Neural cell (in vitro differentiated cells): ENCODE results near the gene ADAMTS2. TPM values are rescaled to one million over a fixed set of nuclear protein-coding genes. Genes with fewer than 3 reads are reported as not detected.

Experiments
- H2AFZ ChIP-seq: fragments of 200-600, 300-800 bp; sonication (generic), shearing (Covaris generic); 2 replicates; pipeline ENCODE4 v1.6.0; 2014; ENCODE audit warnings: low read depth, mild to moderate bottlenecking, antibody characterized with exemption, low read length, moderate library complexity
- H3F3A ChIP-seq: fragments of 200-600 bp; shearing (Covaris generic); 2 replicates; pipeline ENCODE4 v1.6.1; 2016; ENCODE audit warnings: mild to moderate bottlenecking, moderate library complexity, mixed read lengths, antibody characterized with exemption, low read length; ENCODE audit not compliant: insufficient read depth, poor library complexity, severe bottlenecking
- H3K27ac ChIP-seq: fragments of 200-600, 300-800 bp; sonication (generic), shearing (Covaris generic); 2 replicates; pipeline ENCODE4 v1.5.1; 2014; ENCODE audit warnings: mild to moderate bottlenecking, low read length, moderate library complexity
- H3K27me3 ChIP-seq: fragments of 300-800, 200-600 bp; sonication (generic), shearing (Covaris generic); 2 replicates; pipeline ENCODE4 v1.6.0; 2014; ENCODE audit warnings: mild to moderate bottlenecking, low read depth, low read length, moderate library complexity; ENCODE audit not compliant: insufficient read depth
- H3K36me3 ChIP-seq: fragments of 300-800, 200-600 bp; sonication (generic), shearing (Covaris generic); 2 replicates; pipeline ENCODE4 v1.5.1; 2014; ENCODE audit warnings: mild to moderate bottlenecking, antibody characterized with exemption, low read length, moderate library complexity; ENCODE audit not compliant: insufficient read depth
- H3K4me2 ChIP-seq: fragments of 300-800, 200-600 bp; sonication (generic), shearing (Covaris generic); 2 replicates; pipeline ENCODE4 v1.6.0; 2014; ENCODE audit warnings: mild to moderate bottlenecking, low read length
- H3K4me3 ChIP-seq: fragments of 300-800, 200-600 bp; sonication (generic), shearing (Covaris generic); 2 replicates; pipeline ENCODE4 v1.5.1; 2014; ENCODE audit warnings: mild to moderate bottlenecking, low read length, moderate library complexity
- H3K79me2 ChIP-seq: fragments of 200-600 bp; shearing (Covaris generic); replicated peaks from 2 replicates; pipeline ENCODE4 v1.6.0; 2014; ENCODE audit warnings: mild to moderate bottlenecking, low read length, moderate library complexity; ENCODE audit not compliant: insufficient read depth
- H3K9ac ChIP-seq: fragments of 300-800, 200-600 bp; sonication (generic), shearing (Covaris generic); 2 replicates; pipeline ENCODE4 v1.6.1; 2016; ENCODE audit warnings: mild to moderate bottlenecking, low read length, mixed read lengths
- H3K9me2 ChIP-seq: fragments of 200-600 bp; shearing (Covaris generic); 2 replicates; pipeline ENCODE4 v1.6.1; 2016; ENCODE audit warnings: mild to moderate bottlenecking, low read length, mixed read lengths; ENCODE audit not compliant: insufficient read depth
- H3K9me3 ChIP-seq: fragments of 200-600, 300-800 bp; sonication (generic), shearing (Covaris generic); 2 replicates; pipeline ENCODE4 v1.6.1; 2016; ENCODE audit warnings: mild to moderate bottlenecking, mixed run types, low read length, moderate library complexity, mixed read lengths
- H4K20me1 ChIP-seq: fragments of 200-600 bp; shearing (Covaris generic); 2 replicates; pipeline ENCODE4 v1.6.1; 2016; ENCODE audit warnings: mild to moderate bottlenecking, mixed run types; ENCODE audit not compliant: insufficient read depth
- CTCF ChIP-seq: fragments of 450-650 bp; IDR thresholded peaks from 2 replicates; pipeline ENCODE4 v1.5.1; 2014; ENCODE audit warnings: antibody characterized with exemption, mild to moderate bottlenecking, moderate library complexity; ENCODE audit not compliant: poor library complexity, severe bottlenecking
- EP300 ChIP-seq: fragments of 450-650 bp; conservative IDR thresholded peaks from 2 replicates; pipeline ENCODE4 v1.6.1; 2014; ENCODE audit warnings: antibody characterized with exemption, mild to moderate bottlenecking, moderate library complexity; ENCODE audit not compliant: poor library complexity, severe bottlenecking
- EZH2 ChIP-seq: fragments of 200-600, 300-800 bp; shearing (Covaris generic), sonication (generic); IDR thresholded peaks from 2 replicates; pipeline ENCODE4 v1.6.1; 2014; ENCODE audit warnings: antibody characterized with exemption, low read length, borderline replicate concordance, mild to moderate bottlenecking; ENCODE audit not compliant: insufficient read depth, poor library complexity, severe bottlenecking
- MXI1 ChIP-seq: fragments of 450-650 bp; conservative IDR thresholded peaks from 2 replicates; pipeline ENCODE4 v1.6.1; 2014; ENCODE audit warnings: antibody characterized with exemption, mild to moderate bottlenecking; ENCODE audit not compliant: poor library complexity, severe bottlenecking
- POLR2AphosphoS5 ChIP-seq: IDR thresholded peaks from 2 replicates; pipeline ENCODE4 v1.6.1; 2012
- RAD21 ChIP-seq: fragments of 450-650 bp; conservative IDR thresholded peaks from 2 replicates; pipeline ENCODE4 v1.6.1; 2014; ENCODE audit warnings: antibody characterized with exemption, mild to moderate bottlenecking, moderate library complexity
- SMC3 ChIP-seq: fragments of 450-650 bp; conservative IDR thresholded peaks from 2 replicates; pipeline ENCODE4 v1.6.1; 2014; ENCODE audit warnings: antibody characterized with exemption, mild to moderate bottlenecking, moderate library complexity; ENCODE audit not compliant: poor library complexity
- TAF1 ChIP-seq: IDR thresholded peaks from 2 replicates; pipeline ENCODE4 v1.6.1; 2012; ENCODE audit warnings: low read depth
- polyA plus RNA-seq: library from polyadenylated mRNA; depleted of rRNA; stranded (reverse); fragments of >200 nt; gene quantifications from 2 replicates; pipeline ENCODE4 v1.2.3, GENCODE V29; 2014
- TF ChIP-seq, protein P1 (sequence below): IDR thresholded peaks from 2 replicates; pipeline ENCODE4 v1.6.1; 2012; ENCODE audit warnings: borderline replicate concordance

Gene ADAMTS2
- polyA plus RNA-seq, 1 donor from 2014 or later, result 0.61 TPM

GRCh38 chr5:179198825-179199224, 146.4 kb downstream of the ADAMTS2 start:
- Histone ChIP-seq H3K4me2 (no peak overlapping the region), H4K20me1 (no peaks in the 10 kb centered on the region), H3K27ac (no peak overlapping the region), H3K79me2 (no peaks in the 10 kb centered on the region), H3K36me3 (no peaks in the 10 kb centered on the region), H2AFZ (no peak overlapping the region), H3K9me2 (no peaks in the 10 kb centered on the region), H3K9ac (no peak overlapping the region), H3K27me3 (no peaks in the 10 kb centered on the region), H3K4me3 (no peak overlapping the region), H3K9me3 (no peaks in the 10 kb centered on the region), H3F3A (no peaks in the 10 kb centered on the region)
- TF ChIP-seq RAD21 (no peak), SMC3 (no peak), MXI1 (no peak), CTCF (no peak), EZH2 (no peak), POLR2AphosphoS5 (no peak), EP300 (no peak)
- TF ChIP-seq, protein P1, sequence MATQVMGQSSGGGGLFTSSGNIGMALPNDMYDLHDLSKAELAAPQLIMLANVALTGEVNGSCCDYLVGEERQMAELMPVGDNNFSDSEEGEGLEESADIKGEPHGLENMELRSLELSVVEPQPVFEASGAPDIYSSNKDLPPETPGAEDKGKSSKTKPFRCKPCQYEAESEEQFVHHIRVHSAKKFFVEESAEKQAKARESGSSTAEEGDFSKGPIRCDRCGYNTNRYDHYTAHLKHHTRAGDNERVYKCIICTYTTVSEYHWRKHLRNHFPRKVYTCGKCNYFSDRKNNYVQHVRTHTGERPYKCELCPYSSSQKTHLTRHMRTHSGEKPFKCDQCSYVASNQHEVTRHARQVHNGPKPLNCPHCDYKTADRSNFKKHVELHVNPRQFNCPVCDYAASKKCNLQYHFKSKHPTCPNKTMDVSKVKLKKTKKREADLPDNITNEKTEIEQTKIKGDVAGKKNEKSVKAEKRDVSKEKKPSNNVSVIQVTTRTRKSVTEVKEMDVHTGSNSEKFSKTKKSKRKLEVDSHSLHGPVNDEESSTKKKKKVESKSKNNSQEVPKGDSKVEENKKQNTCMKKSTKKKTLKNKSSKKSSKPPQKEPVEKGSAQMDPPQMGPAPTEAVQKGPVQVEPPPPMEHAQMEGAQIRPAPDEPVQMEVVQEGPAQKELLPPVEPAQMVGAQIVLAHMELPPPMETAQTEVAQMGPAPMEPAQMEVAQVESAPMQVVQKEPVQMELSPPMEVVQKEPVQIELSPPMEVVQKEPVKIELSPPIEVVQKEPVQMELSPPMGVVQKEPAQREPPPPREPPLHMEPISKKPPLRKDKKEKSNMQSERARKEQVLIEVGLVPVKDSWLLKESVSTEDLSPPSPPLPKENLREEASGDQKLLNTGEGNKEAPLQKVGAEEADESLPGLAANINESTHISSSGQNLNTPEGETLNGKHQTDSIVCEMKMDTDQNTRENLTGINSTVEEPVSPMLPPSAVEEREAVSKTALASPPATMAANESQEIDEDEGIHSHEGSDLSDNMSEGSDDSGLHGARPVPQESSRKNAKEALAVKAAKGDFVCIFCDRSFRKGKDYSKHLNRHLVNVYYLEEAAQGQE, result no peak

DNA sequence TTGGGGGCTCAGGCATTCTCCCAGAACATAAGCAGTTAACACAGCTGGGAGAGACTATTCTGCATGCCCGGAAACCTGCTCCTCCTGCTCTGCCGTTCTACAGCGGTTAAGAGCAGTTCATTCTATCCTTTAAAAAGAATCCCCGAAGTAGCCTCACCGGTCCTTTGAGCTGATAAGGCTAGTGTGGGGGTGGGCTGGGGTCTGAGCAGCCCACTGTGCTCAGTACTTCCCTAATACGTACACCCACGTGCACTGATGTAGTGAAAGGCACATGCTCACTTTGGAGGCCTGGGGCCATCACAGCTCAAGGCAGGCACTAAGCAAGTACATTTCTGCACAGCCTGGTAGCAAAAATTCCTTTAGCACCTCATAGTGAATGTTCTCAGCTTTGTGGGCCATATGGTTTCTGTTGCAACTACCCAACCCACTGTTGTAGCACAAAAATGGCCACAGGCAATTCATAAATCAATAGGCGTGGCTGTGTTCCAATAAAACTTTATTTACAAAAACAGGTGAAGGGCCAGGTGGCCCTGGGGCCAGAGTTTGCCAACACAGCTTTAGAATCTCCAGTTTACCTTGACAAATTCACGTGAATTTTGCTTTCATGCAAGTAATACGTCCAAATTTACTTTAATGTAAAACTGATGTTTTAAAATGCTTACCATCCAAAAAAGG, 148.7 kb downstream of the ADAMTS2 start:
- no peak overlapping the region for H3K27ac ChIP-seq
- no peaks in the 10 kb centered on the region for H3K36me3 ChIP-seq
- no peaks in the 10 kb centered on the region for H3K9me2 ChIP-seq
- H3K4me2 ChIP-seq, result no peak overlapping the region
- H3K9ac ChIP-seq, result no peak overlapping the region
- no peak overlapping the region for H3K4me3 ChIP-seq
- H3K79me2 ChIP-seq, result no peaks in the 10 kb centered on the region
- no peaks in the 10 kb centered on the region for H3K9me3 ChIP-seq
- H3K27me3 ChIP-seq, result no peaks in the 10 kb centered on the region
- H4K20me1 ChIP-seq, result no peaks in the 10 kb centered on the region
- no peak overlapping the region for H2AFZ ChIP-seq
- TF ChIP-seq POLR2AphosphoS5, result no peak
- TF ChIP-seq, protein P1, result no peak
- no peak for TF ChIP-seq EP300
- TF ChIP-seq TAF1, result no peak
- no peak for TF ChIP-seq SMC3
- TF ChIP-seq RAD21, result no peak
- H3F3A ChIP-seq, result no peaks in the 10 kb centered on the region
